GM21515 (cell line): ENCODE data around the gene FYN.
A peak's percentile ranks its signal among the peaks of the same experiment; 100 is the strongest.

Experiments
- ATAC-seq: cut with Tn5 transposase; IDR thresholded peaks from one replicate; pipeline ENCODE4 v1.9.1; 2021; ENCODE audit not compliant: unreplicated experiment

The FYN gene

DNA sequence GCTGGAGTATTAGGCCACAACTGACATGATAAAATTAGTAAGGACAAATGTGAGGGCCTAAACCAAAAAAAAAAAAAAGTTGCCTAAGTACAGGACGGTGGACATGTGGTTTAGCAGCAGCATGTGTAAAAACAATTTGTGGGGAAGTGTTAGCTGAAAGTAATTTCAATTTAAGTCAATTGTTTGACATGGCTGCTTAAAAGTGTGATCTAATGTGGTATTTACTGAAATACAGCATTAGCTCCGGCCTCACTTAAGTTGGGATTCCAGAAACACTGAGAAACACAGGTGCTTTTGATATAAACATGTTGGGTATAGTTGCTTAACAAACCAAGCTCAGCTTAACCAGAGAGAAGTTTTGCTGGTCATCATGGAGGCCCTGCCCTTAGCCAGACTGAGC, 119.7 kb downstream of the FYN start:
- no peak for ATAC-seq

DNA sequence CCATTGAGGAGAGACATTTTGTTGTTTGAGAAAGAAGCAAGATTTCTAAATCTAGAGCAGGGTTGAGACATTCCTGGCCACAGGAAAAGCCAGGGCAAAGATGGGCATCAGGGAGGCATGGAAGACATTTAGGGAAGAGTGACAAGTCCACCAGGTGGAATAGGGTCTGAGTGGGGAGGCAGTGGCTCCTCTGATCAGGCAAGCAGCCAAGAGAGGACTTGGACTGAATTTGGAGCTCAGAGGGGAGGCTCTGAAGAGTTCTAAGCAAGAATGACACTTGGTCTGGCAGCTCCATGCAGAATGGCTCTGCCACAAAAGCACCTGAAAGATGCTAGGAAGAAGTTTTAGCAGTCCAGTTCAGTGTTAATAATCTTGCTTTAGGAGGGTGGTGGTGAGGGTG, 120.8 kb downstream of the FYN start:
- ATAC-seq: no peak

DNA sequence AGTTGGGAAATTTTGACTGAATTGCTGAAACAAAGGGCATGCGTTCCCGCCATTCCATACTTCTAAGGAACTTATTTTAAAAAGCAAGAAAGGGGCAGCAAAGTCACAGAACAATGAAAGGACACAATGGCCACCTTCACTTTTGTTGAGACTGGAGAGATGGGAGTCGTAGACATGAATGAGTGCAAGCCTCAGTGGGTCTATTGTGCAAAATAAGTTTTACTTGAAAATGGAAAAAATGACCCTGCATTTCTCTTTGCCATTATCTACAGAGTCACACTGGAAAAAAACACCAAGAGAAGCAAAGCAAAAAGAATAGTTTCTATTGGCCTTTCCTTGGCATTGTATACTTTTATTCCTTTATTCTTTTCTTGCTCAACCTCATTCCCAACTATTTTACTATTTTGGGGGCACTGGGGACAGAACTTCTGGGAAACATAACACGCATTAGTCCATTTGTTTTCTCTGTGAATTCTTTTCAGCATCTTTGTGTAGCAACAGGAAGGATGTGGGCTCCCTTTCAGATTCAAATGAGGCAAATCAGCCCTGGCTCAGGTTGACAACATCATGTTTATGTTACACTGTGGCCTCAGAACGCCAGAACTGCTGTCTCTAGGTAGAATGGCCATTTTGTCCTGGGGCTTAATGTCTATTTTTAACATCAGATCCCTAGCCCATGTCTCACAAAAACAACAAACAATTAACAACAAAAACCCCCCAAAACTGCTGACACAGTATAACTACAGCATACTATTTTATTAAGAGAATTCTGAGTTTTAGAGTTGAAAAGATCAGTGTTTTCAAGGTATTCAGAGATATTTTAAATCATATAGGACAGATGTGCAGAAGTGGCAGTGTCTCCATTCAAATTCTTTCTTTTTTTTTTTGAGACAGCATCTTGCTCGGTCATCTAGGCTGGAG, 122.2 kb downstream of the FYN start:
- ATAC-seq: peak; percentile 91

DNA sequence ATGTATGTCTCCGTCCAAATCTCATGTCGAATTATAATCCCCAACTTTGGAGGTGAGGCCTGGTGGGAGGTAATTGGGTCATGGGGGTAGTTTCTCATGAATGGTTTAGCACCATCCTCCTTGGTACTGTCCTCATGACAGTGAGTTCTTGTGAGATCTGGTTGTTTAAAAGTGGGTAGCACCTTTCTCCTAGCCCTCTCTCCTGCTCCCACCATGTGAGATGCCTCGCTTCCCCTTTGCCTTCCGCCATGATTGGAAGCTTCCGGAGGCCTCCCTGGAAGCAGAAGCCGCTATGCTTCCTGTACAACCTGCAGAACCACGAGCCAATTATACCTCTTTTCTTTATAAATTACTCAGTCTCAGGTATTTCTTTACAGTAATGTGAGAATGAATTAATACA, 123.1 kb downstream of the FYN start:
- ATAC-seq: no peak

DNA sequence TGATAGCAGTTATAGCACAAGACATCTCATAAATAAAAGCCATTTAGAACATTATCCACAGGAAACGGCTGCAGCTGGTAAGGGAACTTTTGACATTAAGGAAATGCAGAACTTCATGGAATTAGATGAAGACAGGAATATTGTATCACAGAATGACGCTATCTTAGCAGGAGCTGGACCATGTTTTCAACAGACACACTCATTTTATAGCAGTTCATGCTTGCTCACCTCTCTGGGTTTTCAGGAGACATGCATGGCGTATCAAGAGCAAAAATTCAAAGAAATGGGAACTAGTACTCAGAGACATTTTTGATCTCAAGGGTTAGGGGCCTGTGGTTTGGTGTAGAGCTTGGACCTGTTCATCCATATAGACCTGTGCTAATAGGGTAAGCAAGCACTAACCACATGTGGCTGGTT, 125.0 kb downstream of the FYN start:
- peak; percentile 37 for ATAC-seq

DNA sequence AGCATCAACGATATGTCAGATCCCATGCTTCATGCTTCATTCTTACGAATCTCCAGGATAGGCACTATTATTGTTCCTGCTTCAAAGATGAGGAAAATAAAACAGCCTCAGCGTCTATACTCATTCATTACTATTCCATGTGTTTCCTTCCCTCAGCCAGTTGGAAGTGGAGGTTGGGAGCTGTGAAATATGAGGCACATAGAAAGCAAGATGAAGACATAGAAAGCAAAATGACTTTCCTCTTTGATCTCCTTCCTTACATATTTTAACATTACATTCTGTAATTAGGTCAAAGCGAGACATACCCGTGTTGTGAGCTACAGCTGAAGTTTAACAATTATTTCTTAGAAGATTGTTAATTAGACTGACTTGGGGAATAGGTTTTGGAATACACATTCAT, 125.4 kb downstream of the FYN start:
- ATAC-seq: no peak

DNA sequence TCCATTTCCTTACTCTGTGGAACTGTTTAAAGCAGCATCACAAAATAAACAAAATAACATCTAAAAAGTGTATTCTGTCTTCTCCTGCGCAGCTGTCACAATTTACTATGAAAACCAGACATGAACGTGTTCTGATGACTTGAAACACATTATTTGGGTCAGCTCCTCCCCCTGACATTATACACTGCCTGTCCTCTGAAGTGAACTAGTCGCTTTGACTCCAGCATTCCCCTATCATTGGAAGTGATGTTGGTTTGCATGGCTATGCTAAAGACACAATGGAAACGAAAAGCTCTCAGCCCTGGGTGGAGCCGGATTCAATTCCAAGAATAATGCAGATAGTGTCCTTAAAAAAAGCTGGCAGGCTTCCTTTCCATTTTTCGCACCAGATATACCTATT, 125.9 kb downstream of the FYN start:
- ATAC-seq: no peak

DNA sequence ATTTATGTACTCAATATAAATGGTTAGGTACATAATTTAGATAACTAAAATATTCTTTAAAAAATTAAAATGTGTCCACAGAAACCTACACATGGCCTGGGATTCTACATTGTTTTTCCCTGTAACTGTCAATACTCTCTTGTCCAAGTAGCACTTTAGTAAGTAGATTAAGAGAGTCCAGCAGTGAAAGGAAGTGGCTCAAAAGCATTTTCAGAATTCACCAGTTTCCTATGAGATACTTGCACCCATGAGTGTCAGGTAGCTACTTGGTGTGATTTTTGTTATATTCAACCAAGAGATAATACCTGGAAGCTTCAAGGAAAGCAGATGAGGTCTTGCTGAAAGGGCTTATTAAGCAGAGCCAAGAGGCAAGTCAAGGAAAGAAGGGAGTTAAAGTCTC, 126.3 kb downstream of the FYN start:
- no peak for ATAC-seq

DNA sequence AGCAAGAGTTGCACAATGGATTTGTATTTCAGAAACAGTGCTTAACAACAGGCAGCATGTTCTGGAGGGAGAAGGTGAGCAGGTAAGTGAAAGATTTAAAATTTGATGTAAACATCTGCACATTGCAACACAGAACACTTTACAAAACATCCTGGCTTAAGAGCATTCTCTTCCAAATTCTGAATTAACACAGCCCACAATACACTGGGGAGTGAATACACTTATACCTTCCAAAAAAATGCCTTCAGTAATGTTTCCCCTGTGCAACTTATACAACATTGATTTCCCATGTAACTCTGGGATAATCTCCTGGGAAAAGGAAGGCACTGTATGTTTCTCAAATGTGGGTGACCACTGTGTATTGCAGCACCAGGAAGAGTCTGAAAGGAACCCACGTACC, 127.6 kb downstream of the FYN start:
- no peak for ATAC-seq

DNA sequence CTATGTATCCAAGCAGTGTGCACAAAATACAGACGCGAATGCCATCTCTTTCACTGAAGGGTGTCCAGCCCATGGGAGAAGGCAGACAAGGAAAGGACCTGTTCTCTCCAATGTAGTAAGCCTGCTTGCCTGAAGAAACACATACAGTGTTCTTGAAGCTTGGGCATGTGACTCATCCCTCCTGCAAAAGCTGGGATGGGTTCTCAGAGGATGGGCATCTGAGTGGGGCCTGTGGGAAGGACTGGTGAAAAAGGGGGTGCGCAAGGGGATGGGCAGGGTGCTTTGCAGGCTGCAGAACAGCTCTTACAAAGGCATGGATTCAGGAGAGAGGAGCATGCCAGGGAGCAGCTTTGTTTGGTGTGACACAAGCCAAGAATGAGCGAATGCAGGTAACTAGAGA, 128.1 kb downstream of the FYN start:
- ATAC-seq: no peak

DNA sequence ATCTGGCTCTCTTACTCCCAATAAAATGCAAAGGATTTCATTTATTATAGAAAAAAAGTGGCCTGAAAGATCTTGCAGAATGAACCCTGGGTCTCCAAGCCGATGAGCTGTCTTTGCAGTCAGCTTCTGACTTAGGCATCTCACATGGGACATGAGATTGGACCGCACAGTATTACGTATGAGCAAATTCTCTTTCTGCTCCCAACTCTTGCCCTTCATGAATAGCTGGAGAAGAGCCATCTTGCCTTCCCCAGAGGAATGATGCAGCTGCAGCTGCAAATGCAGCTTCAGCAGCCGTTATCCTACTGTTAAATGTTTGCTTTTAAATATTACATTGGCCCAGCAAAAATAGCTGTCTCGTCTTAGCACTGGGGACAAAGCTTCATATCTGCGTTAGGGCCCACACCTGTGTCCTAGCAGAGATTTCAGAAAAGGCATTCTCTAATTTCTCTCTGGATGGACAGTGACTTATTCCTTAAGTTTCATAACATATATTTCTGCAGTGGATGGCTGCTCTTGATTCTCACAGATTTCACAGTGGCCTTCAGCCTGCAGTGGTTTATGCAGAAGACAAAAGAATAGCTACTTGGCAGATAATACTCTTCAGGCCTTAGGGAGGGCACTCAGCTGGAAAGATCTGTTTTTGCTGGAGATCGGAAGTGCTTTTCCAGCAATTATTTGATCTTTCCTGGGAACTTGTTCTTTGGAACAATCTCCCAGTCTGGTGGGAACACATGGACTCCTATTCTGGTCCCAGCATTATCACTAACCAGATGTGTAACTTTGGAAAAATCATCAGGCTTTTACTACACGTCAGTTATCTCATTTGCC, 129.2 kb downstream of the FYN start:
- ATAC-seq: no peak

DNA sequence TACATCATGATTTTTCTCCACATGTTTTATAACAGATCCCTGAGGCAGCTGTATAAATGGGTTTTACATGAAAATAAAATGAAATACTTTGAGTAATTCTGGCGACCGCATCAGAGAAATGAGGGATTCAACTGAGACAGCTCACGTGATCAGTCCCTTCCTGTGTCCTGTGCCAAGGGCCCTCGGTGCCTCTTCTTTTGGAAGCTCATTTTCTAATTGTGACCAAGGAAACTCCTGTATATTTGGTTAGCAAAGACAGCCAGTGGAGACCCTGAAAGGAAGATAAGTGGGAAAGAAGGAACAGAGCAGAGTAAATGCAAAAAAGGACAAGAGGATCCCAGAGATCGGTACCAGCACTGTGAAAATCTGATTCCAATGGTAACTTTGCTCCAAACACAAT, 129.9 kb downstream of the FYN start:
- ATAC-seq: no peak

DNA sequence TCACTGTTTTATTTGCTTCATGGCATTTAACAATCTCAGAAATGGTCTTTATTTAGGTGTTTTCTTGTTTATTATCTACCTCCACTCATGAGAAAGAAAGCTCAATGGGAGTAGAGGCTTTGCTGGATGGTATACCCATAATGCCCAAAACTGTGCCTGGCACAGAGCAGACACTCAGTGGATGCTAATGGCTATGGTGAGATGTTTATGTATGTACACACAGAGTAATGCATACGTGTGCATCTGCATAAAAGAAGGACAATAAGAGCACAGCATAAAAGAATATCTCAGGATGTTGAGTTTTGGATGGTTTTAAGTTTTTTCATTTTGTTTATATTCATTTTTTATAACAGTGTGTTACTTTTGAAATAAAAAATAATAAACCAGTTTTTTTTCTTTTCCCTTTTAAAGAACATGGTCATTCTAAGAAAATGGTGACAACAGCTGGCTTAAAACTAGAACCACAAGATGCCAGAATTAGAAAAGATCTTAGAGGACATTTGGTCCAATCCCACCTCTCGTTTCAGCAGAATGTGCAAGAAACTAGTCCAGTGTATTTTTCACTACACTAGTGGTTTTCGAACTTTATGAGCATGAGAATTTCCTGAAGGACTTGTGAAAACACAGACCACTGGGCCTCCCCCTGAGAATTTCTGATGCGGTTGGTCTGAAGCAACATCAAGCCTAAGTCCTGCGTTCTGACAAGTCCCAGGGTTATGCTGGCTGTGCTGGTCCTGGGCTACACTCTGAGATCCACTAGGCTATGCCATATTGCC, 131.9 kb downstream of the FYN start:
- ATAC-seq: no peak

DNA sequence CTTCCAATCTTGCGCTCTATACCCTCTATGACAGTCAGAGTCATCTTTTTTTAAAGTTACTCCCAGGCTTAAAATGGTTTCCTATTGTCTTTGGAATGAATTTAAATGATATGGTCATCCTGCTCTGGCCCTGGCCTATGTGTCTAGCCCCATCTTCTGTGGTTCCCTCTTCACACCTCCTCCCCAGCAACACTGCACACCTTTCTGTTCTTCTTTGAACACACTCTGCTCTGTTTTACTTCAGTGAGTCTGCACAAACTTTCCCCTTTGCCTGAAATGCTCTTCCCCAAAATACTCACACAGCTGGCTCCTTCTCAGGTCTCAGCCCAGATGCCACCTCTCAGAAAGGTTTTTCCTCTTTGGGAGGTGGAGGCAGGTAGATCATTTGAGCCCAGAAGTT, 132.7 kb downstream of the FYN start:
- ATAC-seq: no peak

DNA sequence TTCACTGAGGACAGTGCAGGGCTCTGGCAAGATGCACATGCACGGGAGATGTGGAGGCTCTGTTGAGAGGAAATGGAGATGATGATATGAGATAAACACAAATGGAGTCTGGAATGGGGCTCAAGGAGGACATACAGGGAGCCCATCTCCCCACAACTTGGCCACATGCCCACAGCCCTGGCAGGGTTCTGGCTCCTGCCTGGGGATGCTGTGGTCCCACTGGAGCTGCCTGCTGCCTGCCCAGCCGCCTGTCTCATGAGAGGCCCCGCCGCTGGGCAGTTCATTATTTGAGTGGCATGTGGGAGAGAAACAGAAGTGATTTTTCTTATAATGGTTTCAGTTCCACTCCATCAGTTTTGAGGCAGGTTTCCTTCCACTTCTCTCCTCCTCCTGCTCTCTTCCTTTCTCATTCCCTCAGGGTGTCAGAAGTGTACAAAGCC, 134.0 kb downstream of the FYN start:
- ATAC-seq: no peak

DNA sequence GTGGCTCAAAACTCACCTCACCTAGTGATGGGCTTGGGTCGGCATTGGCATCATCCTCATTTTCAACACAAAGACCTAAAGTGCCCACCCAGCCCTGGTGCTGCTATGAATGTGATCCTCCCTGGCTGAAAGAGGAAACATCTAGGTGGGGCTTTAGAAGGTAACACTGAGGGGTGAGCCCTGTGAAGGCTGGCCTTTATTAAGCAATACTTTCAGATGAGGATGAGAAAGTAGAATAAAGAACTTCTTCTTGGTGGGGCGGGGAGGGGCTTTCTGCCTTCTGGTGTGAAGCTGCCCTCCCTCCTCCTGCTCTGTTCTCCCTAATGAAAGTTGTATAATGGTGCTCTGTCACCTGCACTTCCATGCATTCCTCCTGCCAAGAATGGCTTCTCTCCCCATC, 134.6 kb downstream of the FYN start:
- ATAC-seq: no peak

DNA sequence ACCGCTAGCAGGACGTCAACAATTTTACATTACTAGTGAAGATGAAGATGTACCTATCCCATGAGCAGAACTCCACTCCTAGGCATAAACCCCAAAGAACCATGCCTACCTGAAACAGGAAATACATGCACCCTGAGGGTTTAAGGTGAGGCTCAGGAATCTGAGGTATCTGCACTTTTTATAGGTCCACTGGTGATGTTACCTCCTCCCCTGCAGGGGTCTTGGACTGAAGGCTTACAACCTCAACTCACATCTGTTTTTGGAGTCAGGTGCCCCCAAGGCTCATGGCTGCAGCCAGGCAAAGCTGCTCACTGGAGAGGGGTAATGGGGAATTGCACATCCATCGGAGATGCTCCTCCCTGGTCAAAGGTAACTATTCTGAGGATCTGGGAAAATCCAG, 135.1 kb downstream of the FYN start:
- ATAC-seq: no peak

DNA sequence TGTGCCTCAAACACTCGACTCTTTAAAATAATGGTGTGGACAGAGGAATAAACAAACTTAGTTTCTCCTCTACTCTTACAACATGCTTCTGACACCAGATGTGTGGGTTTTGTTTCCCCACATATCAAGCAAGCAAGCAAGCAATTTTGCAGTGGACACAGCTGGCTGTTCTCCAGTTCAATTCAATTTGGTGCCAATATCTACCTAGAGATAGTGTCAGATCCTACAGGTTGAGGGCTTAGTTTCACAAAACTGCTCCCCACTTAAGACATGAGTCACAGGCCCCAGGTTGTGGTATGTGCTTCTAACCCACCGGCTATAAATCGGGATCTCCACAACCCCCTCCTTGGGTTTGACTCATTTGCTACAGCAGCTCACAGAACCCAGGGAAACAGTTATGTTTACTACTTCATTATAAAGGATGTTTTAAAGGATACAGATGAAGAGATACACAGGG, 136.2 kb downstream of the FYN start:
- ATAC-seq: no peak

DNA sequence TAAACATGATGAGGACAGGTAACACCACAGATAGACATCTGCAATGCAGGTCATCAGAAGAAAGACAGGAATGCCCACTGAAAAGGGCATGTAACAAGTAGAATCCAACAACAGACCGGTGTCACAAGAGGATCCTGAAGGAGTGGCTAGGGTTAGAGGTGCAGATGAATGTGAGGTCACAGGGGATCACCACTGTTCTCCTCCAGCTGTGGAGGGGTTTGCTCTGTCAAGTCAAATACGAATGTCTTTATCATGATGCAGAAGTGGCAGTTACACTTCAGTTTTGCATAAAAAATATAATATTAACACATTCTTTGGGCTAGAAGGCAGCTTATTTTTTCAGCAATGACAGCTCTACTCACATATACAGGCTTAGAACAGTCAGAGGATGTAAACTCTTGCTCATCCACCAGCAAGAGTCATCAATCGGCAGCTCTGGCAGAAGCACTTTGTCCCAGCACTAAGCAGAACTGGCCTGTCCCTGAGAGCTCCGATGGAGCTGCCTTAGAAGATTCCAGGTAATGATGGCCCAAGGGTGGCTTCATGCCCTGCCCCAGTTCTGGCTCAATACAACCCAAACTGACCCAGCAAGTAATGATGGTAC, 137.1 kb downstream of the FYN start:
- ATAC-seq: no peak

DNA sequence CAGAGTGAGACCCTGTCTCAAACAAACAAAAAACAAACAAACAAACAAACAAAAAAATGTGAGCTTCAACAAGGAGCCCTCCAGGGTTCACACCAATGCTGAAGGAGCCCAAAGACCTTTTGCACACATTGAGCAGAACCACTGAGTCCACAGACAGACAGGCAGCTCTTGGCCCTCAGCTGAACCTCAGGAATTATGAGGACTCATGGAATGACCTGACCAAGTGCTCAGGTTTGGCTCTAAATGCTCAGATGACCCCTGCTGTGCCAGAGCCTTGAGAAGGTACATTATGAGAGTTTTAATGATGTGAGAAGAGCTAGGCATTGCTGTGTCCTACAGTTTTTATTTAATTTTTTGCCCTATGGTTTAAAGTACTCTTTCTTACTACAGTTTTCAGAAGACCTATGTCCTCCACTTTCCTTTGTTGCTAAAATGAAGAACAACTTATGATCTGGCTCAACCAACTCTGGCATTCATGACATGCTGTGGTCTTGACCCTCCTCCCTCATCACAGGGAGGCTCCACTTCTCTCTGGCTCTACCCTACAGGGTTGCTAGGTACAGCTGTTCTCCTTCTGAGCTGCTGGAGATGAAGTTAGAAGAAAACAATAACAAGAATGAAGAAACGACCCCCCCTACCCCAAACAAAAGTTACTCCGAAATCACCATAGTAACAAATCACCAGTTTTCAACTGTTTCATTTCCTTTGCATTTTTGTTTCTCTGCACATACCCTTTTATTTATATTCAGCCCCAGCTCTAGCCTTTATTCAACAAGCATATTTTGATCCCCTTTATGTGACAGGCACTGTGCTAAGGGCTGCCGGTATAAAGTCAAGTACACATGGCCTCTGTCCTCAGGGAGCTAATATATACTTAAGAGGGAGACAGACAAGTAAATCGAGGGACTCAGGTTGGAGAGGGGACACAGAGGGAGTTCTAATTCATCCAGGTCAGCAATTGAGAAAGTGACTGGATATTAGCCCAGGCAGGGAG, 138.9 kb downstream of the FYN start:
- no peak for ATAC-seq
